Amniotic stem cell (primary cell): ENCODE results near the gene RBM26.
A peak's percentile ranks its signal among the peaks of the same experiment; 100 is the strongest.

ENCODE experiments used
- DNase-seq: peaks from one replicate; lab custom pipeline; 2025; lab: John Stamatoyannopoulos, UW

RBM26 gene

GRCh38 chr13:79405831-79406596 is at the start of gene RBM26:
Gene RBM26 (minus strand): TSS chr13:79406255. CDS start chr13:79405774, 481 bp downstream.
- peak; percentile 76 for DNase-seq

- no peak for DNase-seq
These were observed 49.3 kb upstream of the RBM26 start for GRCh38 chr13:79455331-79455730.

- no peak for DNase-seq
These were observed 46.3 kb upstream of the RBM26 start for GRCh38 chr13:79452239-79452913.

- DNase-seq, result peak; percentile 90
These were observed 45.5 kb upstream of the RBM26 start for GRCh38 chr13:79451500-79451962.

- no peak for DNase-seq
These were observed 44.1 kb upstream of the RBM26 start for GRCh38 chr13:79450110-79450509.

GRCh38 chr13:79448413-79448812 is 42.4 kb upstream of the RBM26 start:
- DNase-seq, result no peak

- DNase-seq, result no peak
These were observed 41.7 kb upstream of the RBM26 start for GRCh38 chr13:79447741-79448140.

GRCh38 chr13:79447141-79447540 is 41.1 kb upstream of the RBM26 start:
- no peak for DNase-seq

GRCh38 chr13:79445968-79446645 is 40.1 kb upstream of the RBM26 start:
- DNase-seq, result no peak

- DNase-seq, result no peak
These were observed 36.7 kb upstream of the RBM26 start for GRCh38 chr13:79442706-79443105.

- DNase-seq, result no peak
These were observed 36.2 kb upstream of the RBM26 start for GRCh38 chr13:79442221-79442620.

GRCh38 chr13:79440958-79441528 is 35.0 kb upstream of the RBM26 start:
- no peak for DNase-seq

GRCh38 chr13:79439275-79439674 is 33.2 kb upstream of the RBM26 start:
- DNase-seq, result no peak

GRCh38 chr13:79435561-79435990 is 29.5 kb upstream of the RBM26 start:
- DNase-seq, result no peak

GRCh38 chr13:79434556-79434955 is 28.5 kb upstream of the RBM26 start:
- peak; percentile 41 for DNase-seq

- no peak for DNase-seq
These were observed 26.9 kb upstream of the RBM26 start for GRCh38 chr13:79432992-79433391.

- DNase-seq, result no peak
These were observed 26.0 kb upstream of the RBM26 start for GRCh38 chr13:79432086-79432485.

GRCh38 chr13:79429309-79429708 is 23.3 kb upstream of the RBM26 start:
- no peak for DNase-seq

GRCh38 chr13:79427883-79428282 is 21.8 kb upstream of the RBM26 start:
- no peak for DNase-seq

GRCh38 chr13:79427265-79427664 is 21.2 kb upstream of the RBM26 start:
- DNase-seq, result no peak

- DNase-seq, result peak; percentile 14
These were observed 18.0 kb upstream of the RBM26 start for GRCh38 chr13:79423801-79424642.

- DNase-seq, result no peak
These were observed 17.3 kb upstream of the RBM26 start for GRCh38 chr13:79423340-79423739.
